Measurements from ENCODE around the gene PNPLA7.

DNA sequence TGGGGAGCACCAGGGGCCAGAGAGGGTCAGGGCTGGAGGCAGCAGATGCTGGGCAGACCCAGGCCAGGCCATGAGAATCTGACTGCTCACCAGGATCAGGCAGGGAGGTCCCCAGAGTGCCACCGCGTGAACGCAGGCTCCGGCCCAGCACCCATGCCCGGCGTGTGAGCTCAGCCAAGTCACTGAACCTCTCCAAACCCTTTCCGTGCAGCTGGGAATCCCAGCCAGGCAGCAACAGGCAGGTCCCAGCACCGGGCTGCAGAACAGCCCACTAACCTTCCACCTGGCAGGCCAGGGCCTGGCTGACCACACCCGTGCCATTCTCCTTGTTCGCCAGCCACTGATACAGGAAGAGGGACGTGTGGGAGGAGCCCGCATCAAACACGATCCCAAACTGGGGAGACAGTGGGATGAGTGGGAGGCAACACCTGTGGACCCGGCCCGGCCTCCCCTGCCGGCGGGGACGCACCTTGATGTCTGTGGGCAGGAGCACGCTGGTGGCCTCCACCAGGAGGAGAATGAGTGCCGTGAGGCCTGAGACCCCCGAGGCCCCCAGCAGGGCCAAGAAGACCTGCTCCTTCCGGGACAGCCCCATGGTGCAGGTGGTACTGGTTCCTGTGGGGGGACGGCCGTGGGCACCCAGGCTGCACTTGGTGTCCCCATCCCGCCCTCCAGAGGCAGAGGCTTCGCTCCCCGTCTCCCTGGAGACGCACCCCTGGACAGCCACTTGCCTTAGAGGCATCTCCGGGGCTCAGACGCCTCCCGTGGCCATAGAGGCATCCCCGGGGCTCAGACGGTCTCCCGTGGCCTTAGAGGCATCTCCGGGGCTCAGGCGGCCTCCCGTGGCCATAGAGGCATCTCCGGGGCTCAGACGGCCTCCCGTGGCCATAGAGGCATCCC, 112.3 kb downstream of the PNPLA7 start:
- TF ChIP-seq NFYA (IDR thresholded peaks at IDR 0.05; ENCODE audit: borderline replicate concordance, low read depth, low read length) (no peak), GABPA (IDR thresholded peaks at IDR 0.05; ENCODE audit: low read depth) (no peak), POLR2AphosphoS5 (IDR thresholded peaks at IDR 0.05; ENCODE audit: low read length) (no peak), EZH2 (IDR thresholded peaks at IDR 0.05; ENCODE audit: borderline replicate concordance, control insufficient read depth, low read depth, low read length) (no peak), POLR2A (IDR thresholded peaks at IDR 0.05; ENCODE audit: low read depth, low read length) (no peak), ASH2L (IDR thresholded peaks at IDR 0.05; ENCODE audit: borderline replicate concordance, low read depth) (no peak), EP300 (IDR thresholded peaks at IDR 0.05; ENCODE audit: borderline replicate concordance in 1 of 2, control insufficient read depth in 1 of 2, low read depth in 2 of 2, low read length in 2 of 2) (no peak), CBX3 (IDR thresholded peaks at IDR 0.05; ENCODE audit: borderline replicate concordance, low read depth) (no peak)
- TF ChIP-seq, protein P1, sequence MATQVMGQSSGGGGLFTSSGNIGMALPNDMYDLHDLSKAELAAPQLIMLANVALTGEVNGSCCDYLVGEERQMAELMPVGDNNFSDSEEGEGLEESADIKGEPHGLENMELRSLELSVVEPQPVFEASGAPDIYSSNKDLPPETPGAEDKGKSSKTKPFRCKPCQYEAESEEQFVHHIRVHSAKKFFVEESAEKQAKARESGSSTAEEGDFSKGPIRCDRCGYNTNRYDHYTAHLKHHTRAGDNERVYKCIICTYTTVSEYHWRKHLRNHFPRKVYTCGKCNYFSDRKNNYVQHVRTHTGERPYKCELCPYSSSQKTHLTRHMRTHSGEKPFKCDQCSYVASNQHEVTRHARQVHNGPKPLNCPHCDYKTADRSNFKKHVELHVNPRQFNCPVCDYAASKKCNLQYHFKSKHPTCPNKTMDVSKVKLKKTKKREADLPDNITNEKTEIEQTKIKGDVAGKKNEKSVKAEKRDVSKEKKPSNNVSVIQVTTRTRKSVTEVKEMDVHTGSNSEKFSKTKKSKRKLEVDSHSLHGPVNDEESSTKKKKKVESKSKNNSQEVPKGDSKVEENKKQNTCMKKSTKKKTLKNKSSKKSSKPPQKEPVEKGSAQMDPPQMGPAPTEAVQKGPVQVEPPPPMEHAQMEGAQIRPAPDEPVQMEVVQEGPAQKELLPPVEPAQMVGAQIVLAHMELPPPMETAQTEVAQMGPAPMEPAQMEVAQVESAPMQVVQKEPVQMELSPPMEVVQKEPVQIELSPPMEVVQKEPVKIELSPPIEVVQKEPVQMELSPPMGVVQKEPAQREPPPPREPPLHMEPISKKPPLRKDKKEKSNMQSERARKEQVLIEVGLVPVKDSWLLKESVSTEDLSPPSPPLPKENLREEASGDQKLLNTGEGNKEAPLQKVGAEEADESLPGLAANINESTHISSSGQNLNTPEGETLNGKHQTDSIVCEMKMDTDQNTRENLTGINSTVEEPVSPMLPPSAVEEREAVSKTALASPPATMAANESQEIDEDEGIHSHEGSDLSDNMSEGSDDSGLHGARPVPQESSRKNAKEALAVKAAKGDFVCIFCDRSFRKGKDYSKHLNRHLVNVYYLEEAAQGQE (IDR thresholded peaks at IDR 0.05; ENCODE audit: low read depth, low read length), result no peak
- TF ChIP-seq, protein P2, sequence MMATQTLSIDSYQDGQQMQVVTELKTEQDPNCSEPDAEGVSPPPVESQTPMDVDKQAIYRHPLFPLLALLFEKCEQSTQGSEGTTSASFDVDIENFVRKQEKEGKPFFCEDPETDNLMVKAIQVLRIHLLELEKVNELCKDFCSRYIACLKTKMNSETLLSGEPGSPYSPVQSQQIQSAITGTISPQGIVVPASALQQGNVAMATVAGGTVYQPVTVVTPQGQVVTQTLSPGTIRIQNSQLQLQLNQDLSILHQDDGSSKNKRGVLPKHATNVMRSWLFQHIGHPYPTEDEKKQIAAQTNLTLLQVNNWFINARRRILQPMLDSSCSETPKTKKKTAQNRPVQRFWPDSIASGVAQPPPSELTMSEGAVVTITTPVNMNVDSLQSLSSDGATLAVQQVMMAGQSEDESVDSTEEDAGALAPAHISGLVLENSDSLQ (IDR thresholded peaks at IDR 0.05), result no peak
- TF ChIP-seq, protein P3, sequence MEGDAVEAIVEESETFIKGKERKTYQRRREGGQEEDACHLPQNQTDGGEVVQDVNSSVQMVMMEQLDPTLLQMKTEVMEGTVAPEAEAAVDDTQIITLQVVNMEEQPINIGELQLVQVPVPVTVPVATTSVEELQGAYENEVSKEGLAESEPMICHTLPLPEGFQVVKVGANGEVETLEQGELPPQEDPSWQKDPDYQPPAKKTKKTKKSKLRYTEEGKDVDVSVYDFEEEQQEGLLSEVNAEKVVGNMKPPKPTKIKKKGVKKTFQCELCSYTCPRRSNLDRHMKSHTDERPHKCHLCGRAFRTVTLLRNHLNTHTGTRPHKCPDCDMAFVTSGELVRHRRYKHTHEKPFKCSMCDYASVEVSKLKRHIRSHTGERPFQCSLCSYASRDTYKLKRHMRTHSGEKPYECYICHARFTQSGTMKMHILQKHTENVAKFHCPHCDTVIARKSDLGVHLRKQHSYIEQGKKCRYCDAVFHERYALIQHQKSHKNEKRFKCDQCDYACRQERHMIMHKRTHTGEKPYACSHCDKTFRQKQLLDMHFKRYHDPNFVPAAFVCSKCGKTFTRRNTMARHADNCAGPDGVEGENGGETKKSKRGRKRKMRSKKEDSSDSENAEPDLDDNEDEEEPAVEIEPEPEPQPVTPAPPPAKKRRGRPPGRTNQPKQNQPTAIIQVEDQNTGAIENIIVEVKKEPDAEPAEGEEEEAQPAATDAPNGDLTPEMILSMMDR (IDR thresholded peaks at IDR 0.05 in 2 of 3, conservative IDR thresholded peaks at IDR 0.05 in 1 of 3; ENCODE audit: control insufficient read depth in 2 of 3, extremely low read depth in 1 of 3, insufficient read depth in 1 of 3, low read depth in 3 of 3, low read length in 3 of 3), result no peak

Measured in GM12878 (cell line).